IPS-18c (cell line): ENCODE measurements around the gene PRMT9.

ENCODE experiments used
- H3K4me3 ChIP-seq: 2 replicates; pipeline ENCODE4 v1.7.0; 2013; ENCODE audit warnings: low read depth, mild to moderate bottlenecking, low read length, moderate library complexity; ENCODE audit not compliant: insufficient read depth
- H3K9me3 ChIP-seq: one replicate; pipeline ENCODE4 v1.6.1; 2013; ENCODE audit warnings: mild to moderate bottlenecking, low read length, moderate library complexity; ENCODE audit not compliant: control insufficient read depth, insufficient read depth

PRMT9 gene

GRCh38 chr4:147635348-147635747 lies 48.6 kb downstream of the PRMT9 start:
- H3K9me3 ChIP-seq, result no peaks in the 10 kb centered on the region

GRCh38 chr4:147633643-147634042 lies 50.3 kb downstream of the PRMT9 start:
- Histone ChIP-seq H3K9me3 (no peaks in the 10 kb centered on the region), H3K4me3 (no peak overlapping the region)

More at GRCh38 chr4:147635348-147635747, 48.6 kb downstream of the PRMT9 start:
- H3K4me3 ChIP-seq, result no peak overlapping the region

GRCh38 chr4:147633113-147633512 lies 50.9 kb downstream of the PRMT9 start:
- H3K9me3 ChIP-seq, result no peaks in the 10 kb centered on the region
- no peak overlapping the region for H3K4me3 ChIP-seq

- no peaks in the 10 kb centered on the region for H3K9me3 ChIP-seq
These were observed 53.9 kb downstream of the PRMT9 start for GRCh38 chr4:147629783-147630730.

GRCh38 chr4:147628415-147628814 lies 55.5 kb downstream of the PRMT9 start:
- Histone ChIP-seq H3K9me3 (no peaks in the 10 kb centered on the region), H3K4me3 (no peak overlapping the region)

More at GRCh38 chr4:147629783-147630730, 53.9 kb downstream of the PRMT9 start:
- no peak overlapping the region for H3K4me3 ChIP-seq

GRCh38 chr4:147626903-147627302 lies 57.1 kb downstream of the PRMT9 start:
- no peak overlapping the region for H3K4me3 ChIP-seq

GRCh38 chr4:147625733-147626132 lies 58.2 kb downstream of the PRMT9 start:
- Histone ChIP-seq H3K4me3 (no peak overlapping the region), H3K9me3 (no peaks in the 10 kb centered on the region)

More at GRCh38 chr4:147626903-147627302, 57.1 kb downstream of the PRMT9 start:
- H3K9me3 ChIP-seq, result no peaks in the 10 kb centered on the region

- H3K4me3 ChIP-seq, result no peak overlapping the region
- no peaks in the 10 kb centered on the region for H3K9me3 ChIP-seq
These were observed 63.6 kb downstream of the PRMT9 start for GRCh38 chr4:147620315-147620714.

- Histone ChIP-seq H3K4me3 (peak overlapping the region; percentile 72), H3K9me3 (no peaks in the 10 kb centered on the region)
These were observed 65.9 kb downstream of the PRMT9 start for GRCh38 chr4:147617841-147618691.

GRCh38 chr4:147617173-147617840 lies 66.7 kb downstream of the PRMT9 start, which contains the start of gene TMEM184C:
Gene TMEM184C, plus strand, starts transcription at chr4:147617397. Its CDS starts 560 bp downstream, at chr4:147617957.
- Histone ChIP-seq H3K9me3 (no peaks in the 10 kb centered on the region), H3K4me3 (peak within 1 kb of the TSS; percentile 72)

GRCh38 chr4:147616849-147617172 lies 67.2 kb downstream of the PRMT9 start:
- H3K4me3 ChIP-seq, result peak overlapping the region; percentile 72

GRCh38 chr4:147610686-147611085 lies 73.3 kb downstream of the PRMT9 start:
- H3K9me3 ChIP-seq, result no peaks in the 10 kb centered on the region

More at GRCh38 chr4:147616849-147617172, 67.2 kb downstream of the PRMT9 start:
- H3K9me3 ChIP-seq, result no peaks in the 10 kb centered on the region

GRCh38 chr4:147607471-147607870 lies 76.5 kb downstream of the PRMT9 start:
- Histone ChIP-seq H3K4me3 (no peak overlapping the region), H3K9me3 (no peaks in the 10 kb centered on the region)

More at GRCh38 chr4:147610686-147611085, 73.3 kb downstream of the PRMT9 start:
- no peak overlapping the region for H3K4me3 ChIP-seq

- Histone ChIP-seq H3K4me3 (no peak overlapping the region), H3K9me3 (no peaks in the 10 kb centered on the region)
These were observed 78.5 kb downstream of the PRMT9 start for GRCh38 chr4:147605499-147605898.

GRCh38 chr4:147599769-147600168 lies 84.2 kb downstream of the PRMT9 start:
- Histone ChIP-seq H3K4me3 (no peak overlapping the region), H3K9me3 (no peaks in the 10 kb centered on the region)

GRCh38 chr4:147599206-147599605 lies 84.8 kb downstream of the PRMT9 start:
- Histone ChIP-seq H3K9me3 (no peaks in the 10 kb centered on the region), H3K4me3 (no peak overlapping the region)

- no peaks in the 10 kb centered on the region for H3K9me3 ChIP-seq
- no peak overlapping the region for H3K4me3 ChIP-seq
These were observed 86.4 kb downstream of the PRMT9 start for GRCh38 chr4:147597561-147597960.
